ENCODE data around the gene IRF1.
A peak's percentile ranks its signal among the peaks of the same experiment; 100 is the strongest.

Gene IRF1

DNA sequence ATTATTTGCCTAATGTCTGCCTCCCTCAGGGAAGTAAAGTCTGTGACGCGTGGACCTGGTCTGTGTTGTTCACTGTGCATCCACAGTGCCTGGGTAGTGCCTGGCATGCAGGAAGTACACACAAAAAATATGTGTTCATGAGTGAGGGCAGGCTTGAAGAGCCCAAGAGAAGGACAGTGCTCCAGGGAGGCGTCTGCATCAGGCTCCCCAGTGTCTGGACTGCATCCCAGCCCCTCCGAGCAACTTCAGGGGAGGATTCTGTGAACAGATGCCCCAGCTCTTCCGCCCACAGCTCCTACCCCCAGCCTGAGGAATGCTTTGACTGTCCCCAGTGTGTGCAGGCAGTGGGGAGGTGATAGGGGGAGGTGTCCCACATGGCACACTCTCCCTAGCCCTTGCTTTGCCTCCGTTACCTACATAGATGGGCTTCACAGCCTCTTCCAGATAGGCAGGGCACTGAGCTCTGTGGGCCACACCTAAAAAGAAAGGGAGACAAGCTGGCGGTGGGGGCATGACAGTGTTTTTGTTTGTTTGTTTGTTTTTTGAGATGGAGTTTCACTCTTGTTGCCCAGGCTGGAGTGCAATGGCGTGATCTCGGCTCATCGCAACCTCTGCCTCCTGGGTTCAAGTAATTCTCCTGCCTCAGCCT, 25.4 kb downstream of the IRF1 start:
- Histone ChIP-seq H3K36me3 (ENCODE audit: control insufficient read depth, insufficient read depth, low read length) (no peaks in the 10 kb centered on the region), H3K27ac (ENCODE audit: low read depth, low read length) (peak overlapping the region; percentile 64), H3K9ac (ENCODE audit: low read length) (no peak overlapping the region), H3K4me1 (ENCODE audit: control insufficient read depth, insufficient read depth, low read length) (peaks cover 16% of the 10 kb centered on the region), H3K4me3 (ENCODE audit: low read length) (peak overlapping the region; percentile 54), H3K27me3 (ENCODE audit: control insufficient read depth, insufficient read depth, low read length) (no peaks in the 10 kb centered on the region)

DNA sequence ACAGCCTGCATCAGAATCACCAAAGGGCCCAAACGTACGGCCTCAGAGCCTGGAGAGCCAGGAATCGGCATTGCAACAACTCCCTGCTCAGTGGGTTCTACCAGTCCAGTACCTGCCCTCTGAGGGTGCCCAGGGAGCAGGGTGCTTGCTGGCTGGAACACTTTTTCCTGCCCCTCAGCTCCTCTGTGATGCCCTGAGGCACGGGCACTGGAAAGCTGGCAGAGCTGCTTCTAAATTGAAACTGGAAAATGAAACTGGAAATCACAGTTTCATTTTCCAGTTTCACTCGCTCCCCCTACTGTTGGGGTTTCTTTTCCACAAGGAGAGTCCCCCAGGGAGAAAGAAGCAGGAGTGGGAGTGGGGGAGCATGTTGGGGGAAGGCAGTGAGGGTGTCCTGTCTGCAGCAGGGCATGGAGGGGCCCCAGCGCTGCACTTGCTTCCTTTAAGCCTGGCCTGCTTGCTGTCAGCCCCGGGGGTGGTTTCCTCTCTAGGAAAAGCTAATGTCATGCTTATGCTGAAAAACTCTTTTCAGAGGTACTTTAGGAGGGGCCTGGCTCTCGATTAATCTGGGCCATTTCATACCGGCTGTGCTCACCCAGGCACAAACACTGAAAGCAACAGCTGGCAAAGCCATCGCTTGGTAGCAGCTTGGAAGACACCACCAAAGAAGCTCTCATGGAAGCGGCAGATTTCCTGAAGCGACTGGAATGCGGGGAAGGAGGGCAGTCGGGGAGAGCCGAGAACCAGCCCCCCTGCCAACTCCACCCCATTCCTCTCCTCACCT, 26.2 kb downstream of the IRF1 start:
- Histone ChIP-seq H3K9ac (ENCODE audit: low read length) (peak overlapping the region; percentile 33), H3K36me3 (ENCODE audit: control insufficient read depth, insufficient read depth, low read length) (no peaks in the 10 kb centered on the region), H3K27me3 (ENCODE audit: control insufficient read depth, insufficient read depth, low read length) (no peaks in the 10 kb centered on the region), H3K4me3 (ENCODE audit: low read length) (peak overlapping the region; percentile 54), H3K4me1 (ENCODE audit: control insufficient read depth, insufficient read depth, low read length) (peaks cover 16% of the 10 kb centered on the region), H3K27ac (ENCODE audit: low read depth, low read length) (peak overlapping the region; percentile 64)

DNA sequence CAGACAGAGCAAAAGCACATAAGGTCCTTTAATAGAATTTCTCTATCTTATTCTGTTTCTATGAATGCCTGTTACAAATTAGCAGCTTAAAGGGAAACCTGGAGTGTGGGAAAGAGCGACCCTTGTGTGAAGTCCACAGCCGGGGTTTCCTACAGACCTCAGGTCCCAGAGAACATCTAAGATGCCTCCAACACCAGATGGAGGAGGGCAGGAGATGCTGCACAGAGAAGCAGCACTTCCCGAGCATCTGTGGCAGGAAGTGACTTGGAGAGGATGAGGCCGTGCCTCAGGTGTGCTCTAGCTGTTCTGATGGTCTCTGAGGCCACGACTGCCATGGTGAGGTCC, 26.8 kb downstream of the IRF1 start:
- Histone ChIP-seq H3K27ac (ENCODE audit: low read depth, low read length) (peak overlapping the region; percentile 64), H3K27me3 (ENCODE audit: control insufficient read depth, insufficient read depth, low read length) (no peaks in the 10 kb centered on the region), H3K9ac (ENCODE audit: low read length) (peak overlapping the region; percentile 33), H3K4me3 (ENCODE audit: low read length) (peak overlapping the region; percentile 54), H3K4me1 (ENCODE audit: control insufficient read depth, insufficient read depth, low read length) (peaks cover 16% of the 10 kb centered on the region), H3K36me3 (ENCODE audit: control insufficient read depth, insufficient read depth, low read length) (no peaks in the 10 kb centered on the region)

DNA sequence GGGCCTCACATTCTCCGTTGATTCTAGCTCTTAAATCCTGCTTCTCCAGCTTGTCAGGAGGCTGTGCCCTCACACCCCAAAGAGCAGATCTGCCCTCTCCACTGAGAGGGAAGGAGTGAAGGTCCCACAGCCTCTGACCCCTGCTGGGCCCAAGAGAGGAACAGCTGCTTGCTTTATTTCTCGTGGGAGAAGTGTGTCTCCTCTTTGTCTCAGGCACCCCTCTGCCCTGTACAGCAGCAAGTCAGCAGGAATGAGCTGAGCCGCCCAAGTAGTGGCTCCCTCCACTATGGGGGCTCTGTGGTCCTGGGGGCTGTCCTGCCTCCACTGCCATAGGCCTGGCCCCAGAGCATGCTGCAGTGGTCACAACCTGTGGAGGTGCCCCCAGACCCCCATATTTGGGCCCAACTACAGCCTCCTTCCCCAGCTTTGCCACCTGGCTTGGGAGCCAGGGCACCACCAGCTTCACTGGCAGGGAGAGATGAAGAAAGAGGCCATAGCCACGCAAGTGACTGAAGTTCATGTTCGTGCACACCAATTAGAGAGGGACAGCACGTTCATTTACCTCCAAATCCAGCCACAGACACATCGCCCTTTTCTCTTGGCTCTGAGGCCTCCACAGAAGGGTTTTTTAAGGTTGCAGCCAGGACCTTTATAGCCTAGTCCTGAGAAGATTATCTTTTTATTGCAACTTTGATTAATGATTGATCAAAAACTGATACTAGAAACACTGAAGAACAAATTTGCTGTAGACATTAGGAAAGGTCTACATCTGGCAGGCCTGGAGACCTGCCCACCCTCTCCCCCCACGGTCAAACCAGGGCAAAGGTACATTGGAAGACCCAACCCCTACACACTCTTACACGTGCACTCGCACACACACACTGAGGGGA, 27.5 kb downstream of the IRF1 start:
- Histone ChIP-seq H3K4me3 (ENCODE audit: low read length) (no peak overlapping the region), H3K9ac (ENCODE audit: low read length) (no peak overlapping the region), H3K27ac (ENCODE audit: low read depth, low read length) (no peak overlapping the region), H3K27me3 (ENCODE audit: control insufficient read depth, insufficient read depth, low read length) (no peaks in the 10 kb centered on the region), H3K36me3 (ENCODE audit: control insufficient read depth, insufficient read depth, low read length) (no peaks in the 10 kb centered on the region), H3K4me1 (ENCODE audit: control insufficient read depth, insufficient read depth, low read length) (peaks cover 16% of the 10 kb centered on the region)

DNA sequence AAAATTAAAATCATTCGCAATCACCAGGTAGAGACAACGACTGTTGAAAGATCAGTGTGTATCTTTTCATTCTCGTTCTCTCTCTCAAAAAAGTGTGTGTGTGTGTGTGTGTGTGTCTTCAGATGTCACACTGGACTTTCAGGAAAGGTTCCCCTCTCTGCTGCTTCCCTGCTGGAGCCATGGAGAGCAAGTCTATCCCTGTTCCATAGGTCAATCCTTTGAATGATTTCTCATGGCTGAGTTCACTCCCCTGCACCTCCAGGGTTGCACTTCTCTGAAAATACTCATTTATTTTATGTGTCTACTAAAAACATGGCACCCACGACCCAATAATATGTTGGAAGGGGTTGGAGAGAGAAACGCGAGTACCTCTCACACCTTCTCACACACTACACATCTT, 28.2 kb downstream of the IRF1 start:
- H3K36me3 ChIP-seq (ENCODE audit: control insufficient read depth, insufficient read depth, low read length), result no peaks in the 10 kb centered on the region
- H3K27ac ChIP-seq (ENCODE audit: low read depth, low read length), result no peak overlapping the region
- no peak overlapping the region for H3K9ac ChIP-seq (ENCODE audit: low read length)
- no peaks in the 10 kb centered on the region for H3K27me3 ChIP-seq (ENCODE audit: control insufficient read depth, insufficient read depth, low read length)
- H3K4me3 ChIP-seq (ENCODE audit: low read length), result no peak overlapping the region
- peaks cover 16% of the 10 kb centered on the region for H3K4me1 ChIP-seq (ENCODE audit: control insufficient read depth, insufficient read depth, low read length)

DNA sequence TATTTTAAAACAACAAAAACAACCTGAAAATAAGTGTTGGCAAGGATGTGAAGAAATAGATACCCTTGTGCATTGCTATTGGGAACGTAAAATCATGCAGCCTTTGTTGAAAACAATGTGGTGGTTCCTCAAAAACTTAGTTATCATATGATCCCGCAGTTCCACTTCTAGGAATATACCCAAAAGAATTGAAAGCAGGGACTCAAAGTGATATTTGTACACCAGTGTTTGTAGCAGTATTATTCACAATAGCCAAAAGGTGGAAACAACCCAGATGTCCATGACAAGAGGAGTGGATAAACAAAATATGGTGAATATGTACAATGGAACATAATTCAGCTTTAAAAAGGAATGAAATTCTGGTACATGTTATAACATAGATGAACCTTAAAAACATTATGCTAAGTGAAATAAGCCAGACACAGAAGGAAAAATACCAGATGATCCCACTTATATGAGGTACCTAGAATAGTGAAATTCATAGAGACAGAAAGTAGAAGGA, 29.0 kb downstream of the IRF1 start:
- Histone ChIP-seq H3K4me1 (ENCODE audit: control insufficient read depth, insufficient read depth, low read length) (peaks cover 16% of the 10 kb centered on the region), H3K4me3 (ENCODE audit: low read length) (no peak overlapping the region), H3K9ac (ENCODE audit: low read length) (no peak overlapping the region), H3K27me3 (ENCODE audit: control insufficient read depth, insufficient read depth, low read length) (no peaks in the 10 kb centered on the region), H3K27ac (ENCODE audit: low read depth, low read length) (no peak overlapping the region), H3K36me3 (ENCODE audit: control insufficient read depth, insufficient read depth, low read length) (no peaks in the 10 kb centered on the region)

DNA sequence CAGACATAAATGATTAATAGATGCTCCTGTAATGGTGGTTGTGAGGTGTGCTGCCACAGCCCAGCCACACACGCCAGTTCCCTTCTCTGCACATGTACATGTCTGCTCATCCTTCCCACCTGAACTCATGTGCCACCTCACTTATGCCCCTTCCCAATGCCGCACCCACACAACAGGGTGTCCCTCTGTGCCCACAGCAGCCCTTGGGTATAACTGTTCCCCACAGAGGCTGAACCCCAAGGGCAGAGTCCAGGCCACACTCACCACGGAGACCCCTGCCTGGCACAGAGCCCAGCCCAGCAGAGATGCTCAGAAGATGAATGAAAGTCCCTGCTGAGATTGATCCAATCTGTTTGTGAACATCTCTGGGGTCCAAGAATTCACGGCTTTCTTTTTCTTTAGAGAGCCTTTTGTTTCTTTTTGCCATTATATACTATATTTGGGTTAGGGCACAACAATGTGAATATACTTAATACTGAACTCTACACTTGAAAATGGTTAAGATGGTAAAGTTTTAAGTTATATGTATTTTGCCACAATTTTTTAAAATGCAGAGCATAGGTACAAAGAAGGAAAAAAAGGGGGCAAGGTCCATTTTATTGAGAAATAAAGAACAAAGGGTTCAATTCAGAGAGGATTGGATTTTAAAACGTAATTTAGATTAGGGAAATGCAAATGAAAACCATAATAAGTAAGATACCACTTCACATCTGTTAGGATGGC, 29.6 kb downstream of the IRF1 start:
- H3K4me3 ChIP-seq (ENCODE audit: low read length), result no peak overlapping the region
- H3K4me1 ChIP-seq (ENCODE audit: control insufficient read depth, insufficient read depth, low read length), result peaks cover 16% of the 10 kb centered on the region
- H3K9ac ChIP-seq (ENCODE audit: low read length), result no peak overlapping the region
- H3K36me3 ChIP-seq (ENCODE audit: control insufficient read depth, insufficient read depth, low read length), result no peaks in the 10 kb centered on the region
- H3K27me3 ChIP-seq (ENCODE audit: control insufficient read depth, insufficient read depth, low read length), result no peaks in the 10 kb centered on the region
- no peak overlapping the region for H3K27ac ChIP-seq (ENCODE audit: low read depth, low read length)

DNA sequence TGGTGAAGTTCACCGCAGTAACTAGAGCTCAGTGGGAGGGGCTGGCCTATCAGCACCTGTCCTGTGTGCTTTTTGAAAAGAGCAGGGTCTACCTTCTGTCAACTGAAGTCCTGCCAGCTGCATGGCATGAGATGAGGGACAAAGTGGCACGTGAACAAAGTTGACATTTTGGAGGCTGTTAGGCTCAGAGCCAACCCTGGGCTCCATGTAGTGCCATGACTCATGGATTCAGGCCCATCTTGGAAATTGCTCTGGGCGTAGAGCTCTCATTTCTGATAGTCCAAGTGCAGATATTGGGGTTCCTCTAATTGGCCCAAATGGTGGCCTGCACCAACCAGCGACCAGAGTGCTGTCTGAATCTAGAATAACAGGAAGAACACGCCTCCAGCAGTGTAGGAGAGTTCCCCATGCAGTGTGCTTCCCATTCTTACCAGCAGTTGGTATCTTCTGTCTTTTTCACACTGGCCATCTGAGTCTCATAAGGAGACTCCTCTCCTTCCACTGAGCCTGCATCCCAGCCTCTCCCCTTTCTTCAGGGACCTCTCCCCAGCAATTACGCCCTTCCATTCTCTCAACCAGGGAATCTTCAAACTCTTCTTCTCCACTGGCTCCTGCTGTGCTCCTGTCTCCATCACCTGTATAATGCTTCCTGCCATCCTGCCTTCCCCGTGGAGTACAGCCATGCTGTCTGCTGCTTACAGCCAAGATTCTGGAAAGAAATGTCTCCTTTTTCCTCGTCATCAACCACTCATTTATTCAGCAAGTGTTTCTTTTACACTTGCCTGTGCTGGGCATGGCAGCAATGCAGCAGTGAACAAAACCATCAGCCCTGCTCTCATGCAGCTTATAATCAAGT, 30.4 kb downstream of the IRF1 start:
- Histone ChIP-seq H3K27ac (ENCODE audit: low read depth, low read length) (no peak overlapping the region), H3K4me1 (ENCODE audit: control insufficient read depth, insufficient read depth, low read length) (peaks cover 16% of the 10 kb centered on the region), H3K27me3 (ENCODE audit: control insufficient read depth, insufficient read depth, low read length) (no peaks in the 10 kb centered on the region), H3K9ac (ENCODE audit: low read length) (no peak overlapping the region), H3K4me3 (ENCODE audit: low read length) (no peak overlapping the region), H3K36me3 (ENCODE audit: control insufficient read depth, insufficient read depth, low read length) (no peaks in the 10 kb centered on the region)

DNA sequence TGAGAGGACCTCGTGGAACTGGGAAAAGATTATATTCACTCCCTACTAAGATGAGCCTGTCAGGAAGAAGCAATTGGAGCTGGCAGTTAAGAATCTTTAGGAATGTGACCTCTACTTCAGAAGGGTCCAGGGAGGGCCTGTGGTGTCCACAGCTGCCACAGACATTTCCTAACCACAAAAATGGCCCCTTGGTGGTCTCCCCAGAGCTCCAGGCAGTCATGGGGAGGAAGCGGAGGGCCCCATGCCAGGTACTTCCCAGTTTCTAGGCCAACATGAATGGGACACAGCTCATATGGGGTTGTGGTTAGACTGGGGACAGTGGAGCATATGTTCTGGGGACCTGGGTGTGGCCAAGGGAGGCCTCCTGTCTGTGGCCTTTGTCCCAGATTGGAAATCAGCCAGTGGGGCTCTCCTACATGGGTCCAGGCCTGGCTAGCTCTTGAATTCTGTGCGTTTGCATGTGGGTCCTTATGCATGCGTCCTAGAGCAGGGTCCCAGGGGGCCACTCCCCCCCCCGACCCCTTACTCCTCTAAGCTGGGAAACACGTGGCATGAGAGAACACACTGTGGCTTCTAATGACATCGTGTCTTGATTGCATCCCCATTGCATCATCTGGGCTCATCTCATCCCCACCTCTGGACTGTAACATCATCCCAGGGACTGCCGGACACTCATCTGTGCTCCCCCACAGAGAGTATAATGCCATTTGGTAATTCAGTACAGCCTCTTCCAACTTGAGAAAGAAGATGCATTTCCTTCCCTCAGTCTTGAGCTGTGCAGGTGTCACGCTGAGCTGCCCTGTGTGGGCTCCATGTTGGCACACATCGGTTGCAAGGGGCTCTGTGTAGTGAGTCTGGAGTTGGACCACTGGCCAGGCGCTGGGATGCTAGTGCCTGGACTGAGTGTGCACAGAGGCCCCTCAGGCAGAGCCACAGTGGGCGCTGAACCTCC, 31.3 kb downstream of the IRF1 start:
- H3K4me1 ChIP-seq (ENCODE audit: control insufficient read depth, insufficient read depth, low read length), result peaks cover 8% of the 10 kb centered on the region
- no peaks in the 10 kb centered on the region for H3K27me3 ChIP-seq (ENCODE audit: control insufficient read depth, insufficient read depth, low read length)
- H3K36me3 ChIP-seq (ENCODE audit: control insufficient read depth, insufficient read depth, low read length), result no peaks in the 10 kb centered on the region
- no peak overlapping the region for H3K9ac ChIP-seq (ENCODE audit: low read length)
- H3K27ac ChIP-seq (ENCODE audit: low read depth, low read length), result no peak overlapping the region
- no peak overlapping the region for H3K4me3 ChIP-seq (ENCODE audit: low read length)

DNA sequence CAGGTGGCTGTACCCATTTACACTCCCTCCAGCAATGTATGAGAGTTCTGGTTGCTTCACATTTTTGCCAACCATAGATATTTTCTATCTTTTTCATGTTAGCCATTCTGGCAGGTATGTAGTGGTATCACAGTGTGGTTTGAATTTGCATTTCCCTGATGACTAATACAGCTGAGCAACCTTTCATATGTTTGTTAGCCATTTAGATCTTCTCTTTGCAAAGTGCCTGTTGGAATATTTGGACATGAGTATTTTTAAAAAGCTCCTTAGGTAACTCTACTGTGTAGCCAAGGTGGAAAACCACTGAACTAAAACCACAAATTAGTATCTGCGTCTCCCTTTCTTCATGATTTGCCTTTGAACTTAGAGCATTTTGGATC, 31.9 kb downstream of the IRF1 start:
- Histone ChIP-seq H3K4me1 (ENCODE audit: control insufficient read depth, insufficient read depth, low read length) (peaks cover 3% of the 10 kb centered on the region), H3K9ac (ENCODE audit: low read length) (no peak overlapping the region)

DNA sequence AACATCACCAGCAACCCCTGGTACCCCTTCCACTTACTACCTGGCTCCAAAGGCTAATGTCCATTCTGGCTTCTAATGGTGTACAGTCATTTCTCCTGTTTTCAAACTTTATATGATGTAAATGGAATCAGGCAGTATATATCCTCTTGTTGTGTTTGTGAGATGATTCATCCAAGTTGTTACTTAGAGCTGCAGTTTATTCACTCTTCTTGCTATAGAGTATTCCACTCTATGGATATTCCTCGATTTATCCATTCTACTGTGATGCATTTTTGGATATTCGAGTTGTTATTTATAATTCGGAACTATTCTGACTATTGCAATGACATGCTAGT, 32.4 kb downstream of the IRF1 start:
- Histone ChIP-seq H3K9ac (ENCODE audit: low read length) (no peak overlapping the region), H3K36me3 (ENCODE audit: control insufficient read depth, insufficient read depth, low read length) (no peaks in the 10 kb centered on the region), H3K4me1 (ENCODE audit: control insufficient read depth, insufficient read depth, low read length) (no peaks in the 10 kb centered on the region), H3K27ac (ENCODE audit: low read depth, low read length) (no peak overlapping the region), H3K27me3 (ENCODE audit: control insufficient read depth, insufficient read depth, low read length) (no peaks in the 10 kb centered on the region), H3K4me3 (ENCODE audit: low read length) (no peak overlapping the region)

More for the DNA sequence above, 31.9 kb downstream of the IRF1 start:
- H3K27ac ChIP-seq (ENCODE audit: low read depth, low read length), result no peak overlapping the region
- H3K4me3 ChIP-seq (ENCODE audit: low read length), result no peak overlapping the region
- no peaks in the 10 kb centered on the region for H3K27me3 ChIP-seq (ENCODE audit: control insufficient read depth, insufficient read depth, low read length)
- H3K36me3 ChIP-seq (ENCODE audit: control insufficient read depth, insufficient read depth, low read length), result no peaks in the 10 kb centered on the region

Measured in rectal smooth muscle tissue (tissue), 1 donor.